ENCODE data around the gene KPNA4.

KPNA4 gene

DNA sequence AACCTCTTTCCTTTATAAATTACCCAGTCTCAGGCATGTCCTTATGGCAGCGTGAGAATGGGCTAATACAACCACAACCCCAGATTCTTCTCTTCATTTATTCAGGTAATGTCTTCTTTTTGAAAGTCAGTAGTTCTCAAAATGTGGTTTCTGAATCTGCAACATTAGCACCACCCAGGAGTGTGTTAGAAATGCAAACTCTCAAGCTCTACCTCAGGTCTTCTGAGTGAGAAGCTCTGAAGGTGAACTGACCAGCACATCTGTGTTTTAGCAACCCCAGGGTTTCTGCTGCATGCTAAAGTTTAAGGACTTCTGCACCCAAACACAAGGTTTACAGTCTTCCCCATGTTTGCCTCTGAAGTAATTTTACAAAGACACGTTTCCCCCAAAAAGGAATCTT is 93.5 kb downstream of the KPNA4 start (continued):
- no peak for TF ChIP-seq CSDC2 (CRISPR knock-in tag; IDR thresholded peaks at IDR 0.05)
- no peak for TF ChIP-seq ZFP3 (CRISPR knock-in tag; IDR thresholded peaks at IDR 0.05)
- TF ChIP-seq, protein P1, sequence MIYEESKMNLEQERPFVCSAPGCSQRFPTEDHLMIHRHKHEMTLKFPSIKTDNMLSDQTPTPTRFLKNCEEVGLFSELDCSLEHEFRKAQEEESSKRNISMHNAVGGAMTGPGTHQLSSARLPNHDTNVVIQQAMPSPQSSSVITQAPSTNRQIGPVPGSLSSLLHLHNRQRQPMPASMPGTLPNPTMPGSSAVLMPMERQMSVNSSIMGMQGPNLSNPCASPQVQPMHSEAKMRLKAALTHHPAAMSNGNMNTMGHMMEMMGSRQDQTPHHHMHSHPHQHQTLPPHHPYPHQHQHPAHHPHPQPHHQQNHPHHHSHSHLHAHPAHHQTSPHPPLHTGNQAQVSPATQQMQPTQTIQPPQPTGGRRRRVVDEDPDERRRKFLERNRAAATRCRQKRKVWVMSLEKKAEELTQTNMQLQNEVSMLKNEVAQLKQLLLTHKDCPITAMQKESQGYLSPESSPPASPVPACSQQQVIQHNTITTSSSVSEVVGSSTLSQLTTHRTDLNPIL (CRISPR knock-in tag; IDR thresholded peaks at IDR 0.05; ENCODE audit: low read depth) = no peak
- TF ChIP-seq ZNF565 (CRISPR knock-in tag; conservative IDR thresholded peaks at IDR 0.05; ENCODE audit: low read depth) = no peak
- TF ChIP-seq ZNF8 (CRISPR knock-in tag; IDR thresholded peaks at IDR 0.05) = no peak

DNA sequence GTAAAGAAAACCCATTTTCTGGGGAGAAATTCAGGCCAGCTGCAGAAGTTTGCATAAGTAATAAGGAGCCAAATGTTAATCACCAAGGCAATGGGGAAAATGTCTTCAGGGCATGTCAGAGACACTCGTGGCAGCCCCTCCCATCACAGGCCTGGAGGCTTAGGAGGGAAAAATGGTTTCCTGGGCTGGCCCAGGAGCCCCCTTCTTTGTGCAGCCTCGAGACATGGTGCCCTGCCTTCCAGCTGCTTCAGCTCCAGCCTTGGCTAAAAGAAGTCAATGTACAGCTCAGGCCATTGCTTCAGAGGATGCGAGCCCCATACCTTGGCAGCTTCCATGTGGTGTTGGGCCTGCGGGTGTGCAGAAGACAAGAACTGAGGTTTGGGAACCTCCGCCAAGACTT is 95.2 kb downstream of the KPNA4 start:
- TF ChIP-seq RARB (CRISPR knock-in tag; IDR thresholded peaks at IDR 0.05) (no peak), ZFP30 (CRISPR knock-in tag; IDR thresholded peaks at IDR 0.05) (no peak), ARNTL (CRISPR knock-in tag; IDR thresholded peaks at IDR 0.05; ENCODE audit: borderline replicate concordance, low read depth) (no peak), BACH2 (CRISPR knock-in tag; IDR thresholded peaks at IDR 0.05; ENCODE audit: borderline replicate concordance) (no peak), ZNF70 (CRISPR knock-in tag; IDR thresholded peaks at IDR 0.05) (no peak), OSR1 (CRISPR knock-in tag; IDR thresholded peaks at IDR 0.05) (no peak), SNAI2 (CRISPR knock-in tag; IDR thresholded peaks at IDR 0.05) (no peak), GLIS3 (CRISPR knock-in tag; IDR thresholded peaks at IDR 0.05) (no peak), TOX (CRISPR knock-in tag; IDR thresholded peaks at IDR 0.05; ENCODE audit: borderline replicate concordance) (no peak), ZFP3 (CRISPR knock-in tag; IDR thresholded peaks at IDR 0.05) (no peak), ISL1 (CRISPR knock-in tag; IDR thresholded peaks at IDR 0.05) (no peak), ESRRG (CRISPR knock-in tag; IDR thresholded peaks at IDR 0.05) (no peak), ZNF8 (CRISPR knock-in tag; IDR thresholded peaks at IDR 0.05) (no peak), PPARA (CRISPR knock-in tag; IDR thresholded peaks at IDR 0.05; ENCODE audit: borderline replicate concordance) (no peak)
- TF ChIP-seq, protein P1 (CRISPR knock-in tag; IDR thresholded peaks at IDR 0.05; ENCODE audit: low read depth) = no peak
- TF ChIP-seq, protein P2, sequence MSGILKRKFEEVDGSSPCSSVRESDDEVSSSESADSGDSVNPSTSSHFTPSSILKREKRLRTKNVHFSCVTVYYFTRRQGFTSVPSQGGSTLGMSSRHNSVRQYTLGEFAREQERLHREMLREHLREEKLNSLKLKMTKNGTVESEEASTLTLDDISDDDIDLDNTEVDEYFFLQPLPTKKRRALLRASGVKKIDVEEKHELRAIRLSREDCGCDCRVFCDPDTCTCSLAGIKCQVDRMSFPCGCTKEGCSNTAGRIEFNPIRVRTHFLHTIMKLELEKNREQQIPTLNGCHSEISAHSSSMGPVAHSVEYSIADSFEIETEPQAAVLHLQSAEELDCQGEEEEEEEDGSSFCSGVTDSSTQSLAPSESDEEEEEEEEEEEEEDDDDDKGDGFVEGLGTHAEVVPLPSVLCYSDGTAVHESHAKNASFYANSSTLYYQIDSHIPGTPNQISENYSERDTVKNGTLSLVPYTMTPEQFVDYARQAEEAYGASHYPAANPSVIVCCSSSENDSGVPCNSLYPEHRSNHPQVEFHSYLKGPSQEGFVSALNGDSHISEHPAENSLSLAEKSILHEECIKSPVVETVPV (CRISPR knock-in tag; IDR thresholded peaks at IDR 0.05) = no peak
- TF ChIP-seq, protein P3, sequence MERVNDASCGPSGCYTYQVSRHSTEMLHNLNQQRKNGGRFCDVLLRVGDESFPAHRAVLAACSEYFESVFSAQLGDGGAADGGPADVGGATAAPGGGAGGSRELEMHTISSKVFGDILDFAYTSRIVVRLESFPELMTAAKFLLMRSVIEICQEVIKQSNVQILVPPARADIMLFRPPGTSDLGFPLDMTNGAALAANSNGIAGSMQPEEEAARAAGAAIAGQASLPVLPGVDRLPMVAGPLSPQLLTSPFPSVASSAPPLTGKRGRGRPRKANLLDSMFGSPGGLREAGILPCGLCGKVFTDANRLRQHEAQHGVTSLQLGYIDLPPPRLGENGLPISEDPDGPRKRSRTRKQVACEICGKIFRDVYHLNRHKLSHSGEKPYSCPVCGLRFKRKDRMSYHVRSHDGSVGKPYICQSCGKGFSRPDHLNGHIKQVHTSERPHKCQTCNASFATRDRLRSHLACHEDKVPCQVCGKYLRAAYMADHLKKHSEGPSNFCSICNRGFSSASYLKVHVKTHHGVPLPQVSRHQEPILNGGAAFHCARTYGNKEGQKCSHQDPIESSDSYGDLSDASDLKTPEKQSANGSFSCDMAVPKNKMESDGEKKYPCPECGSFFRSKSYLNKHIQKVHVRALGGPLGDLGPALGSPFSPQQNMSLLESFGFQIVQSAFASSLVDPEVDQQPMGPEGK (CRISPR knock-in tag; IDR thresholded peaks at IDR 0.05; ENCODE audit: borderline replicate concordance) = no peak
- no peak for ATAC-seq

DNA sequence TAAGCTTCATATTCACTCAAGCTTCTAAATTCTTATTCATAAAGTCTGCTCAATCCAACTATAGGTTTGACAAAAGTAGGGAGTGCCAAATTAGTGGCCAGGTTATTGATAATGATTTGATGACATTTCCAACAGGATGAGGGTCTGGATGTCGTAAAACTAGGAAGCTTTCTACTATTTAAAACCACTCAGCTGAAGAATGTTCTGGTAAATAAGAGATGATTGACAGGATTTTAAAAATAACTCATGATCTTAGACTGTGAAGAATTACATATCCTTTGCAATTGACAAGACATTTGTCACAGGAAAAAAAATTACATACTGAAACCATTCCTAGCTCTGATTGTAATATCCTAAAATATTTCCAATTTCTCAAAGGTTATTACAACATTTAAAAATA is 100.4 kb downstream of the KPNA4 start:
- ATAC-seq = no peak; the same call in 2 of the 3 replicates
- TF ChIP-seq ESRRG (CRISPR knock-in tag; IDR thresholded peaks at IDR 0.05) (no peak), ISL1 (CRISPR knock-in tag; IDR thresholded peaks at IDR 0.05) (peak; percentile 58), ARNTL (CRISPR knock-in tag; IDR thresholded peaks at IDR 0.05; ENCODE audit: borderline replicate concordance, low read depth) (no peak), ZNF565 (CRISPR knock-in tag; conservative IDR thresholded peaks at IDR 0.05; ENCODE audit: low read depth) (no peak), BACH2 (CRISPR knock-in tag; IDR thresholded peaks at IDR 0.05; ENCODE audit: borderline replicate concordance) (no peak), GLIS3 (CRISPR knock-in tag; IDR thresholded peaks at IDR 0.05) (no peak)
- TF ChIP-seq, protein P4, sequence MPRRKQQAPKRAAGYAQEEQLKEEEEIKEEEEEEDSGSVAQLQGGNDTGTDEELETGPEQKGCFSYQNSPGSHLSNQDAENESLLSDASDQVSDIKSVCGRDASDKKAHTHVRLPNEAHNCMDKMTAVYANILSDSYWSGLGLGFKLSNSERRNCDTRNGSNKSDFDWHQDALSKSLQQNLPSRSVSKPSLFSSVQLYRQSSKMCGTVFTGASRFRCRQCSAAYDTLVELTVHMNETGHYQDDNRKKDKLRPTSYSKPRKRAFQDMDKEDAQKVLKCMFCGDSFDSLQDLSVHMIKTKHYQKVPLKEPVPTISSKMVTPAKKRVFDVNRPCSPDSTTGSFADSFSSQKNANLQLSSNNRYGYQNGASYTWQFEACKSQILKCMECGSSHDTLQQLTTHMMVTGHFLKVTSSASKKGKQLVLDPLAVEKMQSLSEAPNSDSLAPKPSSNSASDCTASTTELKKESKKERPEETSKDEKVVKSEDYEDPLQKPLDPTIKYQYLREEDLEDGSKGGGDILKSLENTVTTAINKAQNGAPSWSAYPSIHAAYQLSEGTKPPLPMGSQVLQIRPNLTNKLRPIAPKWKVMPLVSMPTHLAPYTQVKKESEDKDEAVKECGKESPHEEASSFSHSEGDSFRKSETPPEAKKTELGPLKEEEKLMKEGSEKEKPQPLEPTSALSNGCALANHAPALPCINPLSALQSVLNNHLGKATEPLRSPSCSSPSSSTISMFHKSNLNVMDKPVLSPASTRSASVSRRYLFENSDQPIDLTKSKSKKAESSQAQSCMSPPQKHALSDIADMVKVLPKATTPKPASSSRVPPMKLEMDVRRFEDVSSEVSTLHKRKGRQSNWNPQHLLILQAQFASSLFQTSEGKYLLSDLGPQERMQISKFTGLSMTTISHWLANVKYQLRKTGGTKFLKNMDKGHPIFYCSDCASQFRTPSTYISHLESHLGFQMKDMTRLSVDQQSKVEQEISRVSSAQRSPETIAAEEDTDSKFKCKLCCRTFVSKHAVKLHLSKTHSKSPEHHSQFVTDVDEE (CRISPR knock-in tag; IDR thresholded peaks at IDR 0.05) = no peak

DNA sequence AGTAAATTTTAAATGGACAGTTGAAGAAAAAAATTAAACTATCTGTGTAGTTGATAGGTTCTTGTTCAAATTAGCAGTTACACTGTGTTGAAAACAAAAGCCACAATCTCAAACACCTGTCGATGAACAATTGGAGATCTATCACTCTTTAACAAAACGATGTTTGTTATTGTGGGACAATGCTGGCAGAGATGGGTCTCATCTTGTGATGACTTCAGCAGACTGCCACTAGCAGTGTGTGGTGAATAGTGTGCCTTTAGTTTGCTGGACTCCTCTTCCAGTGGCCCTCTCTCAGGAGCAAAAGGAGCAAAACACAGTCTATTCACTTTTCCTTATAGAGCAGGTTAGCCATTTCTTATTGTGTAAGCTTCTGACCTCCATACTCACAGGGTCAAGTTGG is 101.0 kb downstream of the KPNA4 start:
- no peak for TF ChIP-seq ZNF8 (CRISPR knock-in tag; IDR thresholded peaks at IDR 0.05)
- TF ChIP-seq ZFP30 (CRISPR knock-in tag; IDR thresholded peaks at IDR 0.05) = no peak
- TF ChIP-seq TCF4 (CRISPR knock-in tag; IDR thresholded peaks at IDR 0.05; ENCODE audit: borderline replicate concordance) = no peak
- no peak for TF ChIP-seq GLIS3 (CRISPR knock-in tag; IDR thresholded peaks at IDR 0.05)
- TF ChIP-seq, protein P3 (CRISPR knock-in tag; IDR thresholded peaks at IDR 0.05; ENCODE audit: borderline replicate concordance) = no peak
- TF ChIP-seq ZC3H10 (CRISPR knock-in tag; IDR thresholded peaks at IDR 0.05) = no peak
- no peak for TF ChIP-seq ZFP3 (CRISPR knock-in tag; IDR thresholded peaks at IDR 0.05)
- no peak for TF ChIP-seq SNAI2 (CRISPR knock-in tag; IDR thresholded peaks at IDR 0.05)
- TF ChIP-seq OSR1 (CRISPR knock-in tag; IDR thresholded peaks at IDR 0.05) = no peak
- no peak for TF ChIP-seq ZNF70 (CRISPR knock-in tag; IDR thresholded peaks at IDR 0.05)
- ATAC-seq = no peak

Data from SK-N-SH treated with all-trans-retinoic acid at 6 μM for 48 hours (cell line).